ENCODE results near the gene ZNRF3.

DNA sequence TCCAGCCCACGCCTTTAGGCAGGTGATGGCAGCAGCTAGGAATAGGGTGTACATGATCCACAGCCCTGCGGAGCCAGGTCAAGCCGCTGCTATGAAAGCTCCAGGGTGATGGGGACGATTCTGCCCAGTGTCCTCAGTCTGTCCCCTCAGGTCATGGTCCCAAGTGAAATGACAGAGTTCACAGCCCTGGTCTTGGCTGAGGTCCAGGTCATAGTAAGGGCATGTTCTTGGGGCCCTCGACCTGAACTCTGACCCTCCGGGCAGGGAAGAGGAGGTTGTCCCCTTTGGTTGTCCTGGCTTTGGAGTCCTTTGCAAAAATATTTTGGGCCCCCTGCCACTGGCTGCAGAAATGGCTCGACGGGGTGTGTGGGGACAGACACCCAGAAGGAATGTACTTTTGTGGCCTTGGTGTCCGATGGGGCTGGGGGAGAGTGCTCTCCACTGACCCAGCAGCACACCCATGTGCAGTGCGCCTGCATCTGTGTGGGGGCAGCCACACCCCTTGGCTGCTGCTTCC lies 170.9 kb downstream of the ZNRF3 start:
- TF ChIP-seq, protein P1, sequence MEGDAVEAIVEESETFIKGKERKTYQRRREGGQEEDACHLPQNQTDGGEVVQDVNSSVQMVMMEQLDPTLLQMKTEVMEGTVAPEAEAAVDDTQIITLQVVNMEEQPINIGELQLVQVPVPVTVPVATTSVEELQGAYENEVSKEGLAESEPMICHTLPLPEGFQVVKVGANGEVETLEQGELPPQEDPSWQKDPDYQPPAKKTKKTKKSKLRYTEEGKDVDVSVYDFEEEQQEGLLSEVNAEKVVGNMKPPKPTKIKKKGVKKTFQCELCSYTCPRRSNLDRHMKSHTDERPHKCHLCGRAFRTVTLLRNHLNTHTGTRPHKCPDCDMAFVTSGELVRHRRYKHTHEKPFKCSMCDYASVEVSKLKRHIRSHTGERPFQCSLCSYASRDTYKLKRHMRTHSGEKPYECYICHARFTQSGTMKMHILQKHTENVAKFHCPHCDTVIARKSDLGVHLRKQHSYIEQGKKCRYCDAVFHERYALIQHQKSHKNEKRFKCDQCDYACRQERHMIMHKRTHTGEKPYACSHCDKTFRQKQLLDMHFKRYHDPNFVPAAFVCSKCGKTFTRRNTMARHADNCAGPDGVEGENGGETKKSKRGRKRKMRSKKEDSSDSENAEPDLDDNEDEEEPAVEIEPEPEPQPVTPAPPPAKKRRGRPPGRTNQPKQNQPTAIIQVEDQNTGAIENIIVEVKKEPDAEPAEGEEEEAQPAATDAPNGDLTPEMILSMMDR (optimal IDR thresholded peaks at IDR 0.05 in 1 of 3, IDR thresholded peaks at IDR 0.05 in 1 of 3, conservative IDR thresholded peaks at IDR 0.05 in 1 of 3; ENCODE audit: extremely low read depth in 1 of 3, insufficient read depth in 2 of 3, low read length in 3 of 3): no peak
- no peak for TF ChIP-seq EZH2 (IDR thresholded peaks at IDR 0.05; ENCODE audit: low read length)
